Central memory CD4-positive, alpha-beta T cell (primary cell): ENCODE results near the gene CPNE6.
"Not testable (repeated sequence)": the region's sequence is repeated elsewhere in the genome, so short reads cannot be mapped to it uniquely, and the experiment has no call there.

Experiments
- DNase-seq: peaks from one replicate; pipeline ENCODE4 v3.0.0; 2022
- total RNA-seq, 3 experiments: gene quantifications; one replicate each; lab custom pipeline; 2026; lab: John Stamatoyannopoulos, UW

The CPNE6 gene
- total RNA-seq, result 0 reads per million in 3 experiments

DNA sequence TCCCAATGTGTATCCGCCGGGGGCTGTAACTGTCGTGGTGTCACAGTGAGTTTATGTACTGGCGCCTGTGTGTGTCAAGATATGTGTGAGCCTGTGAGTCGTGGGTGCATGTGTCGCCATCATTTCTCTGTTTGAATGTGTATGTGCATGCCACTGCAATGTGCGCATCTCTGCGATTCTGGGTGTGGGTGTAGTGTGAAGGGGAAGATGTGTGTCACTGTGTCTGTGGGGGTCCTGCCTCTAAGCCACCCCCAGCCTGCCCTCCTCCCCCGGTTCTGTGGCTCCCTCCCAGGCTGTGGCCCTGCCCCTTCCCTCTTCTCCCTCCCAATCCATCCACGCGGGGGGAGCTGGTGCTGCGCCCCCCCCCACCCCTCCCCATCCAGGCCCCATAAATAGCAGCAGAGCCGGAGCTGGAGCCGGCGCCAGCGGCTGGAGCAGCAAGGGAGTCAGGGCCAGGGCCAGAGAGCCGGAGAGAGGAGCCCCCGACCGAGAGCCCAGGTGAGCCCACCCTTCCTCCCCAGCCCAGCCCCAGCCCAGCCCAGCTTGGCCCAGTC, at the start of gene CPNE6:
Gene CPNE6, plus strand, starts transcription at position 419 of the 554 bp plus-strand sequence. CDS start 1,375 bp downstream, outside the sequence.
- DNase-seq, result no peak

DNA sequence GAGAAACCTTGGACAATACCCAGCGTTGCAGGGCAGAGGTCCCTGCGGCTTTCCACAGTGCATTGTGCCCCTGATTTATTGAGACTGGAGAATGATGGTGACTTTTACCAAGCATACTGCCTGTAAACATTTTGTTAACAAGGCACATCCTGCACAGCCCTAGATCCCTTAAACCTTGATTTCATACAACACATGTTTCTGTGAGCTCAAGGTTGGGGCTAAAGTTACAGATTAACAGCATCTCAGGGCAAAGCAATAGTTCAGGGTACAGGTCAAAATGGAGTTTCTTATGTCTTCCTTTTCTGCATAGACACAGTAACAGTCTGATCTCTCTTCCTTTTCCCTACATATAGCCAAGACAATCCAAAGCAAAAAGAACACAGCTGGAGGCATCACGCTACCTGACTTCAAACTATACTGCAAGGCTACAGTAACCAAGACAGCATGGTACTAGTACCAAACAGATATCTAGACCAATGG, 46.4 kb upstream of the CPNE6 start:
- not testable (repeated sequence) for DNase-seq

DNA sequence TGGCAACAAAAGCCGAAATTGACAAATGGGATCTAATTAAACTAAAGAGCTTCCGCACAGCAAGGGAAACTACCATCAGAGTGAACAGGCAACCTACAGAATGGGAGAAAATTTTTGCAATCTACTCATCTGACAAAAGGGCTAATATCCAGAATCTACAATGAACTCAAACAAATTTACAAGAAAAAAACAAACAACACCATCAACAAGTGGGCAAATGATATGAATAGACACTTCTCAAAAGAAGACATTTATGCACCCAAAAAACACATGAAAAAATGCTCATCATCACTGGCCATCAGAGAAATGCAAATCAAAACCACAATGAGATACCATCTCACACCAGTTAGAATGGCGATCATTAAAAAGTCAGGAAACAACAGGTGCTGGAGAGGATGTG, 41.7 kb upstream of the CPNE6 start:
- DNase-seq, result not testable (repeated sequence)

DNA sequence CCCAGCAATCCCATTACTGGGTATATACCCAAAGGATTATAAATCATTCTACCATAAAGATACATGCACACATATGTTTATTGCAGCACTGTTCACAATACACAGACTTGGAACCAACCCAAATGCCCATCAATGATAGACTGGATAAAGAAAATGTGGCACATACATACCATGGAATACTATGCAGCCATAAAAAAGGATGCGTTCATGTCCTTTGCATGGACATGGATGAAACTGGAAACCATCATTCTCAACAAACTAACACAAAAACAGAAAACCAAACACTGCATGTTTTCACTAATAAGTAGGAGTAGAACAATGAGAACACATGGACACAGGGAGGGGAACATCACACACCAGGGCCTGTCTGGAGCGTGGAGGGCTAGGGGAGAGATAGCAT, 40.0 kb upstream of the CPNE6 start:
- DNase-seq, result not testable (repeated sequence)

DNA sequence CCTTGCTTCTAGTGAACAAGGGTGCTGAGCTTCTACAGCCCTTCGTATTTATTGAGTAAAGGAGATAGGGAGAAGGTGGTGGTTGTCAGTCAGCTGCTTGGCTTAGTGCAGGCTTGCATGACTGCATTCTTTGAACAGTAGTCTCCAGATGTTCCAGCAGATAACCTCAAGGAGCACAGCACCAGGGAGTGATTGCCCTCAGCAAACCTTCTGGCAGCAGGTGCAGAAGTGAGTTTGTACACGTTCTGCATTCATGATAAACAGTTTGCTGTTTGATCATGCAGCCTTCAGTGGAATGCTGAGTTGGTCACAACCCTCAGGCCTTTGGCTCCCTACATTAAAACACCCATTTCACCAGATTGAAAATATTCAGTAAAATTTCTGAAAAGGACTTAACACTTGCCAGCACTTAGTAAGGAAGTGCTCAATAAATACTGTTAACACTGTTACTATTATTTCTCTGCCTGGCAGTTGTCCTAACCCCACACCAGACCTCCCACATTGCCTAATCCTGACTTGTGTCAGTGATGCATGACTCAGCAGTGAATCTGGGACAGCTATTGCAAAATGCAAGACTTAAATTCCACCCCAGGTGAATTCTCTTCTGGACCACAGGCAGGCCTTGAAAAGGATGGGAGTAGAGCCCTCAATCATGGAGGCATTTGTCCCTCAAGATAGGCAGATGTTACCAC, 38.5 kb upstream of the CPNE6 start:
- DNase-seq, result no peak

DNA sequence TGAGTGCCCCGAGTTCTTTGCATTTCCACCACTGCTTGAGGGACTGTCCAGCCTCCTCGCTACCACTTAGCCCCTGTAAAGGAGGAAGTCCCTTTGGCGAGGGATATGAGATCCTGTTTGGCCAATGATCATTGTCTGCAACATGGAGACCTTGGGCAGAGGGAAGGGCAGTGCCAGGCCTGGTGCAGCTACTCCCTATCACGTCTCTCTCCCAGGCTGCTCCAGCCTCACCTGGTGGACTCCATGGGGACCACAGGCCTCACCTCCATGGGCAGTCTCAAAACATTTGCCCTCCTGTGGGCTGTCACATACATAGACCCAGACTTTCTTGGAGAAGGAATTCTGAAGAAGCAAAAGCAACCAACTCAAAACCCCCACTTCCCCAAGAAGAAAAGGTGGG, 35.6 kb upstream of the CPNE6 start:
- DNase-seq, result not testable (repeated sequence)

DNA sequence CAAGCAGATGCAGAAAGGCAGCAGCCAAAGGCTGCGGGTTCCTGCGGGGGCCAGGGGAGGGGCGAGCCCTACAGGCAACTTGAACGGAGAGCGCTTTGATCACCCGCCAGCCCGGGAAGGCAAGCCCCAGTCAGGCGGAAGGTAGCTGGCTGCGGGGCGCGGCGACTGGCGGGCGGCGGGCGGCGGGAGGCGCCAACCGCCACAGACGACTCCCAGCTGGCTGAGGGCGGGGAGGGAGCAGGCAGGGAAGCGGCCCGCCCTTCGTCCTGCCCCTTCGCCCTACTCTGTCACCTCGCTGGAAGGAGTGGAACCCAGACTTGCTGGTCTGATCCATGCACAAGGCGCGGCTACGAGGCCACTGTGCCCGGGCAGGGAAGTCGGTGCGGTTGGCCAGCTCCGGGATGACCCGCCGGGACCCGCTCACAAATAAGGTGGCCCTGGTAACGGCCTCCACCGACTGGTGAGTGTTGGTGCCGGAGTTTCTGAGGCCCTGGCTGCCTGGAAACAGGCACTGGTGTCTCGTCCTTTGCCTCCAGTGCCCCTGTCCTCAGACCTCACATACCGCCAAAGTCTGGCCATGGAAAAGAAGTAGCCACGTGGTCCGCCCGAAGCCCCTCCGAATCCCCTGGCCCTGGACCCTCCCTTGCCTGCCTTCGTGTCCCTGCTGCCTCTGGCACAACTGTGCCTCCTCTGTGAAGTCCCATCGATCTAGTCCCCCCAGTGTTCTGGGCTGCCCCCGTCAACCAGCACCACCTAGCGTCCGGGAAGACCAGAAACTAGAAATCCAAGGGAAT, 35.0 kb upstream of the CPNE6 start:
- DNase-seq, result peak; percentile 62

DNA sequence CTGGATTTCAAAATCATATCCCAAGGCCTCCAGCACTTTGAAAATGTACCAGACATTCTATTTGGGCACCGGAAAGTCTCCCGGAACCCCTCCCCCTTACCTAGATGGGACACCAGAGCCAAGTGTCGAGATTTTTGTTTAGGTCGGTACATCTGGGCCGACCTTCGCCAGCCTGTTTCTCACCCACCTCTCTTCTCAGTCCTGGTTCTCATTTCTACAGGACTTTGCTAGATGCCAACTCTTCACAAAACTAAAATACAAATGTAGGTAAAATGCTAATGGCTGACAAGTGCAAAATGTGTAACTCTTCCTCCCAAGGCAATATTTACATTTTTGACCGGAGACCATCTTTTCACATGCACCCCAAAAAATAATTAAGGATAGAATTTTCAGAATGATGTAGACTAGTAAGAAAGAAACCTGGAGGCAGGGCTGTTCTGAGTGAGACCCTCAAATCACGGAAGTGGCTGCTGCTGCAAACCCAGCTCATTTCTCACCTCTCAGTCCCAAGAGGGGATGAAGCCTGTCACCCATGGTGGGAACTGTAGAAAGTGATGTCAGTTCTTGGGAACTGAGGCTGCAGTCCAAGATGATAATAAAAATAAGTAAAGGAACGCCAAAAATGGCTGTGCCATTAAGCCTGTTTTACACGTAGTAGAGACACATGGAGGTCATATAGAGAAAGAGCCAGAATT, 34.3 kb upstream of the CPNE6 start:
- not testable (repeated sequence) for DNase-seq

DNA sequence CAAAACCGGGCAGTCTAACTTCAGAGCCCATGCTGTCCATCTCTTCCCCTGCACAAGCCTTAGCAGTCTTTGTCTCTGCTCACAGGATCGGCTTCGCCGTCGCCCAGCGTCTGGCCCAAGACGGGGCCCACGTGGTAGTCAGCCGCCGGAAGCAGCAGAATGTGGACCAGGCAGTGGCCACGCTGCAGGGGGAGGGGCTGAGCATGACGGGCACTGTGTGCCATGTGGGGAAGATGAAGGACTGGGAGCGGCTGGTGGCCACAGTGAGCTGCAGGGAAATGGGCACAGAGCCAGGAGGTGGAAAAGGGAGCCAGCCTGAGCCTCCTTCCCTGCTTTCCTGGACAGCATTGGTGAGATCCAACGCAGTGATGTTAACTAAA, 33.7 kb upstream of the CPNE6 start:
- DNase-seq, result no peak

DNA sequence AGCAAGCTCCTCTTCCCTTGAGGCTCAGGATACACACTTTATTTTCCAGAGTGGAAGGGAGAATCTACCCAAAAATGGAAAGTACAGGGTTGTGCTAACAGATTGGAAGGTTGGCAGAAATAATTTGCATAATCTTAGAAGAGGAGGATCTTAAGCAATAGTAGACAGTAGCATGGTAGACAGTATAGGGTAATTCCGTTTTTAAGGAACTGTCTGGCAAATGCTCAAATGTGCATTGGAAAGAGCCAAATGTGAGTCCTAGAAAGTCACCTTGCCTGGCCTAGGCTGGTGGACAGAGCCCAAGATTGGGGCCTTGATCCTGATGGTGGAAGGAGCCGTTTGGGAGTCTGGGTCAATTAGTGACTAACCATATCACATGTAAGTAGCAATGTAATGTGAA, 32.7 kb upstream of the CPNE6 start:
- no peak for DNase-seq

DNA sequence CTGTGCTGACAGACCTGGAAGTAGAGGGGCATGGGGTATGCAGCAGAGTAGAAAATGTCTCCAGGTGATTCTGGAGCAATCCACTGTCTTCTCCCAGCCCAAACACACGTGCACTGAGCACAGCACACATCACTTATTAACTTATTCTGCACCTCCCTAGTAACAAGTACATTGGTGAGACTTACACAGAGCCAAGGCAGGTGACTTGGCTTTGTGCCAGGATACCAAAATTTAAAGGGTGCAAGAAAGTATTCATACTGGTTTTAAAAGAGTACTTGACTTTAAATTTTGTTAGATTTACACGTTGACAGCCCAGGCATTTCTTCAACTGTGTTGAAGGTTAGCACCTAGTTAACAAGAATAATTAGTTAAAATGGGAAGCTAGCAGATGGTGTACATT, 30.7 kb upstream of the CPNE6 start:
- DNase-seq, result no peak

DNA sequence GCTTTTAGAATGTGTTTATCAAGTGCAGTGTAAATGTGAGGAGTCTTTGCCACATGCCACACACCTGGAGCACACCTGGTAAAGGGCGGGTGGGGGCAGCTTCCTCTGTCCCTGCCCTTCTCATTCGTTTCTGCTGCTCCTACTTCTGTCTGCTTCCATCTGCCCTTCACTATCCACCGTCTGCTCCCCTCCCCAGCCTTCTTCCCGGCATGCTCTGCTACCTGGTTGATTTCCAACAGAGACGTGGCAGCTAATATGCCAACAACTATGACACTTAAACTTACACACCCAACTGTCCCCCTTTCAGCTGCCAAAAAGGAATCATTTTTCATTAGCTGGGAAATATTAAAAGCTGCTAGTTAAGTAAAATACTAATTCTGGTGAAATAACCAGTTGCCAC, 28.6 kb upstream of the CPNE6 start:
- DNase-seq, result no peak

DNA sequence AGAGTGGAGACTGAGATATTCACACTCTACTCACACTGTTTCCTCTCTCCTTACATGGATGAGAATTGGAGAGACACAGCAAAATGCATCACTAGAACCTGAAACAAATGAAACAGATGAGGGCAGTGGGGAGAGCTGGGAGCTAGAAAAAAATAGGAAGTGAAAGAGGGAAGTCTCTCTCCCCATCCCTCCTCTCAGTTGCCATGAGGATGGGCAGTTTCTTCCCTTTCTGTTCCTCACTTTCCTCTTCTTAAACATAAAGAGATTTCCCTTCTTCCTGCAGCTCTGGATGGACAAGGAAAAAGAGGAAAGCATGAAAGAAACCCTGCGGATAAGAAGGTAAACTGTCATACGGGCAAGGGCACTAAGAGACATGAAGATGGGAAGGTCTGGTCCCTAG, 22.4 kb upstream of the CPNE6 start:
- DNase-seq, result not testable (repeated sequence)

DNA sequence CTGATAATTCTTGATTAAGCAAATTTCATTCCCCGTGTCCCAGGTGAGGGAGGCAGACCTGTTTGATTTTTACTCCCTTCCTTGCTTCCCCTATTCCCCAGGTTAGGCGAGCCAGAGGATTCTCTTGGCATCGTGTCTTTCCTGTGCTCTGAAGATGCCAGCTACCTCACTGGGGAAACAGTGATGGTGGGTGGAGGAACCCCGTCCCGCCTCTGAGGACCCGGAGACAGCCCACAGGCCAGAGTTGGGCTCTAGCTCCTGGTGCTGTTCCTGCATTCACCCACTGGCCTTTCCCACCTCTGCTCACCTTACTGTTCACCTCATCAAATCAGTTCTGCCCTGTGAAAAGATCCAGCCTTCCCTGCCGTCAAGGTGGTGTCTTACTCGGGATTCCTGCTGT, 20.6 kb upstream of the CPNE6 start:
- not testable (repeated sequence) for DNase-seq

DNA sequence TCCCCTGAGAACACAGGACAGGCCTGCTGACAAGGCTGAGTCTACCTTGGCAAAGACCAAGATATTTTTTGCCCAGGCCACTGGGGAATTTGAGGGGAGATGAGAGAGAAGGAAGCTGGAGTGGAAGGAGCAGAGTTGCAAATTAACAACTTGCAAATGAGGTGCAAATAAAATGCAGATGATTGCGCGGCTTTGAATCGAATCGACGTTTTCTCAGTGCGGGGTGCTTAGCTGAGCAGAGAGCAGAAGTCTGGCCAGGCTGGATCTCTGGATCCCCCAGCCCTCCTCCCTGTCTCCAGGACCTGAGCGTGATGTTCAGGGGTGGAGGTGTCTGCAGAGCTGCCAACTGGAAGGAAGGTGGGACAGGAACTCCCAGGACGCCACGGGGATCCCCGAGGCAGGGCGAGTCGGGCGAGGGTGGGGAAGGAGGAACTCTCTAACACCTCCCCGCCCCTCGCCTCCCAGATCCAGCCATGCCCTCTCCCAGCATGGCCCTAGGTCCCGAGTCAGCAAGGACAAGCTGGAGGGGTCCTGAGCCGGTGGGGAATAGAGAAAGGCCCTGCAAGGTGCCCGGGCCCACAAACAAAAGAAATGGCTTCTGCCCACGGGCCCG, 20.1 kb upstream of the CPNE6 start:
- no peak for DNase-seq

DNA sequence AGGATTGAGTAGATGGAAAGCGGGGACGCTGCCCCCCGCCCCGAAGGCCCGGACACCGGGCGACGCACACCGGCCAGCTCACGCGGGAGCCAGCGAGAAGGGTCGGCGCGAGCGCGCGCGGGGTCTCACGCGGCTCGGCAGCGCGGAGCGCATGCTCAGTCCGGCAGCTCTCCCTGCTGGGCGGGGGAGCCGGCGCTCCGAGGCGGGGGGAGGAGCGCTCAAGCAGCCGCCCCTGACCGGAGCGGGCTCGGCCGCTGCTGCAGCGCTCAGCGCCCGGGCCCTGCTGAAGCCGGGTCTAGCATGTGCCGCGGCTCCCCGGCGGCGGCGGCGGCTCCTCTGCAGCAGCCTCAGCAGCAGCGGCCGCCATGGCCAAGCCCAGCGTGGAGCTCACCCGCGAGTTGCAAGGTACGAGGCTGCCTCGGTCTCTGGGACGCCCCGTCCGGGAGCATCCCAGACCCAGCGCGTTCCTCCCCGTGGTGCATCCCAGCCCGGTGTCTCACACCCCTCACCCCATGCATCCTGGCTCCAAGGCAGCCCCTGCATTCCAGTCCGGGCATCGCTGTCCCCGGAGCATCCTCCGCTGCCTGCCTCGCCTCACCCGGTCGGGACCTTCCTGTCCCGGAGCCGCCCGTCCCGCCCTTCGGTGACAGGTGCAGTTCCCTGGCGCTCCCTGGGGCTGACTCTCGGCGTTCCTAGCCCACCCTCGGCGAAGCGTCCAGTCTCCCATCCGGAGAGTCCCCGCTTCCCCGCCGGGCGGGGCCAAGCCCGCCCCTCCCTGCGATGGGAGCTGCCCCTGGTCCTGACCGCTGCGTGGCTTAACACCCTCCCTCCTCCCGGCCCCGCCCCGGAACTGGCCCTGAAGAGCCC, 19.3 kb upstream of the CPNE6 start, which contains the start of gene CARMIL3:
Gene CARMIL3, plus strand, starts transcription at position 221 of the 867 bp plus-strand sequence. Its CDS starts 145 bp downstream, at position 366.
- DNase-seq, result peak; percentile 41

DNA sequence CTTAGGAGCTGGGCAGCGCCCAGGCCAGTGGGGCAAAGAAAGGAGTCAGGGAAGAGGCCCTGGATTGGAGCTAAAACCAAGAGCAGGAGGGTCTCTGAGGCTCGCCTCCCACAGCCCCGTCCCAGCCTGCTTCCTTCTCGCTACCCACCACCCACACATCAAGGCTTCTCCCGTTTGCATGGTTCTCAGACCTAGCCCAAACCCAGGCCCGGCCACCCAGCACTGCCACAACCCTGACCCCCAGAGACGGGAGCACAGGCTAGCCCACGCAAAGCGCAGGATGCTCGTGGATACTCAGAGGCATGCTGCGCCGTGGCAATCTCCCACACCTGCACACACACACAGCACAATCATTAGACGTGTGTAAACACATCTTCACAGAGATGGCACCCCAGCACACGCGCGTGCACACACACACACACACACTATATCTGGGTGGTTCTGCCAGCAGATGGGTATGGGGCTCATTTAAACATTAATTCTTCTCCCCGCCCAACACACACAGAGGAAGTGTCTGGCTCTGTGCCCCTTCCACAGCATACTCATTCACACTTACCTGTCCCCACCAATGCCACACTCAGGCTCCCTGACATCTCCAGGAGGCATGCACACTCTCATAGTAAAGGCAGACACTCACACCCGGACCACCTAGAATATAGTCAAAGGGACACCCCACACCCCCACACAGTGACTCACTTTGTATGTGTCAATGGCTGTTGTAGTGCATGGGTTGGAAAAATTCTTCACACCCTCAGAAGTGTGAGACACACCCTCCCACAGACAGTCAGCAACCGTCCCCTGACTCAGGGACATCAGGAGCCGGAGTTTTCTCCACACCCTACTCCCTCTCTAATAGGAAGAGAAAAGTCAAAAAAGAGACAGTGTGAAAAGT, 18.5 kb upstream of the CPNE6 start:
- DNase-seq, result no peak

DNA sequence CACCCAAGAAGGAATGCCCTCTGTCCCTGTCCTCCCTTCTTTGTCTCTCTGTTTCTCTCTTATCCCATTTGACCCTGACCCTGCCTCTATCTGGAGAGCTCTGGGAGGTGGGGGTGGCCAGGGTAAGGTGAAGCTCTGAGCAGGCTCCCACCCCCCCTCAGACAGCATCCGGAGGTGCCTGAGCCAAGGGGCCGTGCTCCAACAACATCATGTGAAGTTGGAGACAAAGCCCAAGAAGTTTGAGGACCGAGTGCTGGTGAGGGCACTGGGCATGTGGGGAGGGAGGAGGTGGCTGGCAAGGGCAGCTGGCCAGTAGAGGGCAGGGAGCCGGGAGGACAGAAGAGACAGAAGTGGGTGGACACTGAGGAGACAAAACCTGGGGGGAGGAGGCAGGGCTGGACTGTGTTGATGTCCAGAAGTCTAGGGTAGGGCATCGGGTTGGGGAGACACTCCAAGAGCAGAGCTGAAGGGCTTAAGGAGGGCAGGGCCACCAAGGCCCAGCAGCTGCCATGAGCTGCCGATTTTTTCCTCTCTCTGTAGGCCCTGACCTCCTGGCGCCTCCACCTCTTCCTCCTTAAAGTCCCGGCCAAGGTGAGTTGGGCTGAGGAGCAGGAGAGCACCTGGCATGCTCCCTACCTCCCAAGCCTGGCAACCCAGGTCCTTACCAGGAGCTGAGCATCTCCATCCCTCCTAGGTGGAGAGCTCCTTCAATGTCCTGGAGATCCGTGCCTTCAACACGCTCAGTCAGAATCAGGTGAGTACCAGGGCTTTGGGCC, 17.6 kb upstream of the CPNE6 start:
- DNase-seq, result no peak

DNA sequence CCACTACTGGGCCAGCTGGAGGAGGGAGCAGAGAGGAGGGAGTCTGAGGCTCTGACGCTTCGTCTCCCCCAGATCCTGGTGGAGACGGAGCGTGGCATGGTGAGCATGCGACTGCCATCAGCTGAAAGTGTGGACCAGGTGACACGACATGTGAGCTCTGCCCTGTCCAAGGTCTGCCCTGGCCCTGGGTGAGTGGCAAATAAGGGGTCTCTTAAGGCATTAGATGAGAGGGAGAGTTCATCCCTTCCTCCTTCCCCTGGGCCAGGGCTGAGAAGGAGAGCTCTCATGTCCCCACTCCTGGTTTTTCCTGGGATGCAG, 17.1 kb upstream of the CPNE6 start:
- no peak for DNase-seq

DNA sequence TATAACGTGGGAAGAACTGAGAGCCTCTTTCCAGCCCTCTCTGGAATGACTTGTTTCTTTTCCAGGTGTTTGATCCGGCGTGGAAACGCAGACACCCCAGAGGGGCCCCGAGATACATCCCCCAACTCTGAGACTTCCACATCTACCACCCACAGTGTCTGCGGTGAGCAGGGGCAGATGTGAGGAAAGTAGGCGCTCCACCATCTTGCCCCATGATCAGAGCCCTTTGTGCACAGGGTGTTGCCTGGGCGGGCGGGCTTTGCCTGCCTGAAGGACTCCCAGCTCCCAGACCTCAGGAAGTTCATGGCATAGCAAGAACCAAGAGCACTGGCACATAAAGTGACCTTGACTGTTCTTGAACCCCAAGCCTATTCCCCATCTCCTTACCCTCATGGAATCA, 16.7 kb upstream of the CPNE6 start:
- no peak for DNase-seq
